GM12865 (cell line): ENCODE results near the gene PCNX4.
A peak's percentile ranks its signal among the peaks of the same experiment; 100 is the strongest.

ENCODE experiments used
- DNase-seq: peaks from one replicate; pipeline ENCODE4 v3.0.0; 2010; ENCODE audit warnings: low read depth
- H3K4me3 ChIP-seq: 2 replicates; pipeline ENCODE4 v1.5.1; 2011; ENCODE audit warnings: mild to moderate bottlenecking, low read depth, low read length, control low read depth
- TF ChIP-seq, protein P1 (sequence below): IDR thresholded peaks from 2 replicates; pipeline ENCODE4 v1.5.1; 2011; ENCODE audit warnings: low read length, control low read depth, low read depth, inconsistent platforms; ENCODE audit not compliant: insufficient read depth; ENCODE audit errors: missing control alignments

Gene PCNX4

DNA sequence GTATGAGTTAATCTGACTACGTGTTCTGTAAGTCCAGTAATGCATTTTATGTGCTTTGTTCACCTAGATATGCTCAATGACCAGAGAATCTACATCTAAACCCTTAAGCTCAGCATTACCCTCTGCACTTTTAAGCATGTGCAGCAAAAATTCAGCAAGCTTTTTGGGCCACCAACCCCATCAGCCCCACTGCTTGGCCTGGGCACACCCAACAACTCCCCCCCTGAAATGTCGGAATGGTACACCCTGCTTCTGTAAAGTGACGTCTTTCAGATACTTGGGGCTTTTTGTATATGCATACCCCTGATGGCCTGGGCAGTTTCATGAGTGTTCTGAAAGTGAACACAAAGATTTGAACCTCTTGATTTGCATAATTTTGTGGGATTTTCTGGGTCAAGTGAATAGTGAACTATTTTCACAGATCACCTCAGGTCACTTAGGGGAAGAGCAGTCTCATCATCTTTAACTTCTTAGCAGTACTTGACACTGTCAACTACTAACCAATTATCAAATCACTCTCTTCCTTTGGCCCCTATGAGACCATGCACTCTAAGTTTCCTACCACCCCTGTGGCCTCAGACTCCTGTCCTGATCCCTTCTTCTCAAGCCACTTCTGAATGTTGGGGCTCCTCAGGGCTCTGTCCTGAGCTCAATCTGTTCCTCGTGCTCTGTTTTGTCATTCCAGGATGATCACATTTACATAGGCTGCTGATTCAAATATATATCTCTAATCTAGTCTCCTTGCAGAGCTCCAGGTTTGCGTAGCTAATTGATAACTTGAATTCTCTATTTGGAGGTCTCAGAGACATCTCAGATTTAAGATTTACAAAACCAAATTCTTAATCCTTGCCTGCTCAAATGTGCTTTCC is 121.0 kb downstream of the PCNX4 start:
- TF ChIP-seq, protein P1, sequence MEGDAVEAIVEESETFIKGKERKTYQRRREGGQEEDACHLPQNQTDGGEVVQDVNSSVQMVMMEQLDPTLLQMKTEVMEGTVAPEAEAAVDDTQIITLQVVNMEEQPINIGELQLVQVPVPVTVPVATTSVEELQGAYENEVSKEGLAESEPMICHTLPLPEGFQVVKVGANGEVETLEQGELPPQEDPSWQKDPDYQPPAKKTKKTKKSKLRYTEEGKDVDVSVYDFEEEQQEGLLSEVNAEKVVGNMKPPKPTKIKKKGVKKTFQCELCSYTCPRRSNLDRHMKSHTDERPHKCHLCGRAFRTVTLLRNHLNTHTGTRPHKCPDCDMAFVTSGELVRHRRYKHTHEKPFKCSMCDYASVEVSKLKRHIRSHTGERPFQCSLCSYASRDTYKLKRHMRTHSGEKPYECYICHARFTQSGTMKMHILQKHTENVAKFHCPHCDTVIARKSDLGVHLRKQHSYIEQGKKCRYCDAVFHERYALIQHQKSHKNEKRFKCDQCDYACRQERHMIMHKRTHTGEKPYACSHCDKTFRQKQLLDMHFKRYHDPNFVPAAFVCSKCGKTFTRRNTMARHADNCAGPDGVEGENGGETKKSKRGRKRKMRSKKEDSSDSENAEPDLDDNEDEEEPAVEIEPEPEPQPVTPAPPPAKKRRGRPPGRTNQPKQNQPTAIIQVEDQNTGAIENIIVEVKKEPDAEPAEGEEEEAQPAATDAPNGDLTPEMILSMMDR: no peak
- peak; percentile 99 for DNase-seq
- peak overlapping the region; percentile 30 for H3K4me3 ChIP-seq

DNA sequence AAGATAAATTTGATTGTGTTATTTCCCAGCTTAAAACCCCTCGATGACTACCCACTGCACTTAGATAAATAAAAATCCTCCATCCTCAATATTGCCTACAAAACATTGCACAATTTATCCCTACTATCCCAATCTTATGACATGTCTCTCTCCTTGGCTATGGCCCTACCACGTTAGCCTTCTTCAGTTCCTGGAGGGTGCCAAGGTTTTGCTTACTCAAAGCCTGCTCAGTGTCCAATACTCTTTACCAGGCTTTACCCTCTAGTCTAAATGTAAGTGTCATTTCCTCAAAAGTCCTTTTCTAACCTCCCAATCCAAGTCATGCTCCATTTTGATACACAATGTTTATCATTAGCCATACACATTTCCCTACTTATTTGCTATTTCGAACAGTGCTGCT is 122.3 kb downstream of the PCNX4 start:
- TF ChIP-seq, protein P1: no peak
- DNase-seq: no peak
- peak overlapping the region; percentile 31 for H3K4me3 ChIP-seq

DNA sequence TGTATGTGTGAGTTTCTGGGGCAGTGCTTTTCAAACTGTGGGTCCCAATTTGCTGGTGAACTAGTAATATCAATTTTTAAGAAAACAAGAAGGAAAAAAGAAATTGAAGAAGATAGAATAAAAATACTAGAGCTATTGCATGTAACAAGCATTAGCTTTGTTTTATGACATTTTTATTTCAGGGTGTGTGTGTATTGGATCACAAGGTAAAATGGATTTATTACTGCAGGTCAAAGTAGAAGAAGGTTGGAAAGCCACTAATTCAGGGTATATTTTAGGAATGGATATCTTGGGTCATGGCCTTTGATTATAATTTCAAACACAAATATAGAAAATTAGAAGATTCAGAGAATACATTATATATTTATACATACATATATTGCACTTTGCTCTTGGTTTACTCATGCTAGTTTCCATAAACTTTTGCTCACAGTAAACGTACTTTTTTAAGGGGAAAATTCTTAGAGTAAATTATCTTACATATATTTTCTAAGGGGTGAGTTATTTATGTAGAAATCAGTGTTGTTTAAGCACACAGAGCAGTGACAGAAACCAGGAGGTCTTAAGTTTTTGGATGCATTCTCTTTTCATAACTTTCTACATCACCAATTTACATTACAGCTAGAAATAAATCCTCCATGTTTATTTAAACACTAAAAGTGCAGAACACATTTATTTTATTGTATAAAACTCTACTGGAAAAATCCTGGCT is 122.8 kb downstream of the PCNX4 start:
- TF ChIP-seq, protein P1: no peak
- peak overlapping the region; percentile 31 for H3K4me3 ChIP-seq
- no peak for DNase-seq

DNA sequence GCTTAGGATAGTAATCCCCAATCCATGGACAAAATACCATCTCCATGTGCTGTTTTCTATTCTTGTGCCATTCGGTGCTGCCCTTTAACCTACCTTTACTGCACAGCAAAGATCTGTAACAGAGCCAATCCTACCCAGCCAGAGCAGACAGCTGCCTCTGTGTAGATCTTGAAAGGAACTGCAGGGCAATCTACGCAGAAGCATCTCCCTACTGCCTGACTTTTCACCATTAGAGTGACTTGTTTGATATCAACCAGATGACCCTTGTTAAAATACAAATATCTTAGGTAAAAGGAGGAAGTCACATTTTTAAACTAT is 123.4 kb downstream of the PCNX4 start:
- H3K4me3 ChIP-seq: peak overlapping the region; percentile 31
- TF ChIP-seq, protein P1: no peak
- no peak for DNase-seq

DNA sequence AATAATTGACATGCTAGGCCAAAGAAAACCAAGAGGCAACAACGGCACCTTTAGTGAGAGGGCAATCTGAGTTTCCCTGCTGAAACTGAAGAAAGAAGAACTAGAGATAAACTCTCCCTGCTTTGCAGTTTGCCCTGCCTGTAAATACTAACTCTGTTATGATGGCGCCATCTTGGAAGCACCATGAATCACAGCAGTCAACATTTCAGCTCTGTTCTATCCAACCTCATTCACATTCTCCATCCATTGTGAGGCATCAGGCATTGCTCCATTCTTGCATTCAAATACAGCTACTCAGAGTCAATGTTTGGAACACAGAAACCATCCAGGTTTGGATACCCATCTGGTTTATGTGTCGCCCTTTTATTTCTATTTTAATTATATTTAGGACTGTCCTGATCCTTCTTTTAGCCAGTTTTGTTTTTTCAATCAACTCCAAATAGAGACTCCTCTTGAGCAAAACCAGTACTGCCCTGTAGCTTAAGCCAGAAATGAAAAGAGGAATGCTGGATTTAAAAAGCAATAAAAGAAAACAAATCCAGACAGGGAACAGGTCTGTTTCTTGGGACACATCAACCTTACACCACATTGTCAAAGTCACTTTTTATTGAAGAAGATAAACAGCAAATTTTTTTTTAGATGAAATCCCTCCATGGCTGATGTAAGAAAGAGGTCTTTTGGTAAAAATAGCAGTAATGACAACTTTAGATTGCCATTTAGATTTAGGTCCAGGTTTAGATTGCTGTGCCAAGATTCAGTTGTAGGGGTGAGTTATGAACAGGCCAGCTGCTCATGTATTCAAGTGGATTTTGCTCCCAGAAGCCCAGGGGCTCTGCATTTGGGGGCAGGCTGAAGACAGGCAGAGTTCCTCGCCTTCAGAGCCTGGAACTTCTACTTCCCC is 124.0 kb downstream of the PCNX4 start:
- TF ChIP-seq, protein P1: no peak

DNA sequence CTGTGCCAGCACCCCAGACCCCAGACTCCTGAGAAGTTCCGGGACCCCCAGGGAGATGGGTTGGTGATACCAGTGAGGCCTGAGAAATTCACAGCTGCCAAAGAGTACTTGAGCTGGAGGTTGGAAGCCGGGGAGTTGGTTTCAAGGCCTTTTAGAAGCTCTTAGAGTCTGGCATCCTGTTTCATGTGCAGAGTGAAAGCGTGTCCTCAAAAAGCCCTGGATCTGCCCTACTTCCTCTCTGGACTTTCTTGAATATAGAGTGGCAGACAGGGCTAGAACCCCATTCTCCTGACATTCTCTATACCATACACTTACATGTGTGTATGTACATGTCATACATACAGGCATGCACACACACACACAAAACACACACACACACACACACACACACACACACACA is 126.0 kb downstream of the PCNX4 start:
- no peak overlapping the region for H3K4me3 ChIP-seq
- TF ChIP-seq, protein P1: no peak
- DNase-seq: peak; percentile 50

More for the DNA sequence above, 124.0 kb downstream of the PCNX4 start:
- H3K4me3 ChIP-seq: no peak overlapping the region
- no peak for DNase-seq
